ENCODE results near the gene PRR5.
"Not testable (repeated sequence)": the region's sequence is repeated elsewhere in the genome, so short reads cannot be mapped to it uniquely, and the experiment has no call there.

PRR5 gene

DNA sequence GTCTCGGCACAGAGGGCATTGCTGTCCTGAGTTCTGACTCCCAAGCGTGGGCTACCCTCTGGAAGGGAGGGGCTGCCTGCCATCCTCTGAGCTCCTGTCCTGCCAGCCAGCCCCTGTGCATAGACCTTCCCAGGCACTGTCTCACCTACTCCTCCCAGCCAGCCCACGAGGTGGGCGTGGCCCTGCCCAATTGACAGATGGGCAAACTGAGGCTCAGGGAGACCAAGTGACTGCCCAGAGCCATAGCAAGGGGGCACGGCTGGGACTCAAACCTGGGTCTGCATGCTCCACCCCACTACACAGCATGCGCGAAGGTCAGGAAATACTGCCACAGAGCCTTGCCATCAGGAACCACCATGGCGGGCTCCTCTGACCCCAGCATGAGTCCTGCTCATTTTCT is 29.4 kb upstream of the PRR5 start:
- in situ Hi-C loops (cut with HindIII; ENCODE audit: low sequenced_read_pairs): no loop called here

DNA sequence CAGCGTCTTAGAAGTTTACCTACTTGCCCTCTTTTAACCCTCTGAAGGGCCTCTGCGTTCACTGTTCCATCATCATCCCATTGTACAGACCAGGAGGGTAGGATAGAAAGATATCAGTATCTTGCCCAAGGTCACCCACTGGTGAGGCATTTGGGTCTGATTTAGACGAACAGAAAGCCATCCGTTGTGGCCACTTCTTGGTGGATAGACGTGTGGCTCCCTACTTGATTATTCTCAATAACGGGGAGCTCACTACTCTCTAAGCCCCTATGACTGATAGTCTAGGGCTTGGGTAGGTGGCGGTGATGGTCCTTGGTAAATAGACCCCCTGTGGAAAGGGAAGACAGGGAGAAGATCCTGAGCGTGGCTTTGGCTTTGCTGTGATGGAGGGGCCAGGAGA is 28.6 kb upstream of the PRR5 start:
- in situ Hi-C loops (cut with HindIII; ENCODE audit: low sequenced_read_pairs): no loop called here

DNA sequence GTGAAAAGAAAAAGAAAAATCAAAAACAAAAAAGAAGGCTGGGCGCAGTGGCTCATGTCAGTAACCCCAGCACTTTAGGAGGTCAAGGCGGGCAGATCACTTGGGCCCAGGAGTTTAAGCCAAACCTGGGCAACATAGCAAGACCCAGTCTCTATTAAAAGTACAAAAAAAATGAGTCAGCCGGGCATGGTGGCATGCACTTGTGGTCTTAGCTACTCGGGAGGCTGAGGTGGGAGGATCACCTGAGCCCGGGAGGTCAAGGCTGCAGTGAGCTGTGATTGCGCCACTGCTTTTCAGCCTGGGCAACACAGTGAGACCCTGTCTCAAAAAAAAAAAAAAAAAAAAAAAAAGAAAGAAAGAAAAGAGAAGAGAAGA is 26.0 kb upstream of the PRR5 start:
- in situ Hi-C loops (cut with HindIII; ENCODE audit: low sequenced_read_pairs): not testable (repeated sequence)

- in situ Hi-C loops (cut with HindIII; ENCODE audit: low sequenced_read_pairs): no loop called here
Observed at GRCh38 chr22:44676441-44677352, 25.3 kb upstream of the PRR5 start.

DNA sequence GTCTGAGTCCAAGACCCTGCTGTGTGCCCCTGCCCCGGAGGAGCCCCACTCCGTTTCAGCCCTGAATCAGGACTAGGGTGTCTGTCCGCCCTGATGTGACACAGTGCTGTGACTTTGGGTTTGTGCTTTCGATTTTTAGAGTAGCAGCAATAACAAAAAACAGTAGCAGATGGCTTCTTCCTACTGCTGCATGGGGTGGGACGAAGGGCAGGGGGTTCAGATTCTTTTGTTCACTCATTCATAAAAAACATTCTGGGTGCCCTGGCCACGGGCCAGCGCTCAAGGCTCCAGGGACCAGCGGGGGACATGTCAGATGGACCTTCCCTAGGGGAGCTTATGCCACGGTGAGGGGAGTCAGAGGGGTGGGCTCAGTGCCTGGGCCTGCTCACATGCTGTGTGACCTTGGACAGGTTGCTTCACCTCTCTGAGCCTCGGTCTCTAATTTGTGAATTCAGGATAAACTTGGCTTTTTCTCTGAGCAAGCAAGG is 24.6 kb upstream of the PRR5 start:
- in situ Hi-C loops (cut with HindIII; ENCODE audit: low sequenced_read_pairs): no loop called here

- in situ Hi-C loops (cut with HindIII; ENCODE audit: low sequenced_read_pairs): no loop called here
Observed at GRCh38 chr22:44677871-44678555, 24.0 kb upstream of the PRR5 start.

DNA sequence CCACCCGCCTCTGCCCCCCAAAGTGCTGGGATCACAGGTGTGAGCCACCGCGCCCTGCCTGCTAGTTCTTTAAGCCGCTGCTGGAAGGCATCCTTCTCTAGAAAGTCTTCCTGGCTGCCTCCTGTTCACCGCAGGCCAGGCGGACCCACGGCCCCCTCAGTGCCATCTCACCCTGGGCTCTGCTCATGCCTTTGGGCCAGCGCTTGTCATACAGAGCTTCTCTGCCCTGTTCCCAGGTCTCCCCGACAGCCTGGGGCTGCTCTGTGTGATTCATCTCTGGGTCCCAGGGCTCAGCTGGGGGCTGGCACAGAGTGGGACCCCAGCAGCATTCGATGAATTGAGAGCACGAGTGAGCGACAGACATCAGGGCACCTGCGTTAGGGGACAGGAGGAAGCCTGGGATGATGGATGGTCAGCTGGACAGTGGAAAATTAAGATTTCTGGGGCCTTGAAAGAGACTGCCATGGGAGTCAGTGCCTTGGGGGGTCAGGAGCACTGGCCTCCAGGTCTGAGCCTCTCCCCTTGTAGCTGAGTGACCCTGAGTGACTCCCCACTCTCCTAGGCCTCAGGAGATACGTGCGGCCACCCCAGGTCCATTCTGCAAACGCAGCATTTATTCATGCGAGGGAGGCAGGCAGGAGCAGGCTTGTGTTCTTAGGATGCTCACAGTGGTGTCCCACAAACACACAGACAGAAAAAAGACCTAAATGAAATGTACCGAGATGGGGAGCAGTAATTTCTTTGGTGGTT is 23.3 kb upstream of the PRR5 start:
- in situ Hi-C loops (cut with HindIII; ENCODE audit: low sequenced_read_pairs): no loop called here

DNA sequence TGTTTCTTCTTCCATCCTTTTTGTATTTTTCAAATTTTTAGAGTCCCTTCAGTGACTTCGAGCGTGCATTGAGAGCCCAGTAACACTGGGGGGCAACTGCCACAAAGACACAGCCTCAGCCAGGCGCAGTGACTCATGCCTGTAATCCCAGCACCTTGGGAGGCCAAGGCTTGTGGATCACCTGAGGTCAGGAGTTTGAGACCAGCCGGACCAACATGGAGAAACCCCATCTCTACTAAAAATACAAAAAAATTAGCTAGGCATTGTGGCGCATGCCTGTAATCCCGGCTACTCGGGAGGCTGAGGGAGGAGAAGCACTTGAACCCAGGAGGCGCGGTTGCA is 22.7 kb upstream of the PRR5 start:
- in situ Hi-C loops (cut with HindIII; ENCODE audit: low sequenced_read_pairs): not testable (repeated sequence)

GRCh38 chr22:44680058-44680457 is 21.9 kb upstream of the PRR5 start:
- in situ Hi-C loops (cut with HindIII; ENCODE audit: low sequenced_read_pairs): no loop called here

DNA sequence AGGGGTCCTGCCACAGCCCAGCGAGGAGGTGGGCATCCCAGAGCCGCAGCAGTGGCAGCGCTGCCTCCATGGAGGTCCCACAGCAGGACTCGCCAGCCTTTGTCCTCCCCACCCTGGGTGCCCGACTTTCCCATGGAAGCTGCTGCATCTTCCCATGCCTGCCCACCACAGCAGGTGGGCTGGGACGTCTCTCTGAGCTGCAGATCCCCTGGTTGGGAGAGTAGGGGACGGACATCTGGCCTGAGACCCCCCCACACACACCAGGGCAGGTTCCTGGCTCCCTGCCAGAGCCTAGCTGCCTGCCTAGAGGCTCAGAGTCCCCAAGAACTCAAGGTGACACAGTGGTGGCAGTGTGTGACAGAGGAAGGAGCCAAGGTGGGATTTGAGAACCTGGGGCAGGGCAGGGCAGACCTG is 21.5 kb upstream of the PRR5 start:
- in situ Hi-C loops (cut with HindIII; ENCODE audit: low sequenced_read_pairs): no loop called here

GRCh38 chr22:44682556-44683168 is 19.3 kb upstream of the PRR5 start:
- in situ Hi-C loops (cut with HindIII; ENCODE audit: low sequenced_read_pairs): no loop called here

DNA sequence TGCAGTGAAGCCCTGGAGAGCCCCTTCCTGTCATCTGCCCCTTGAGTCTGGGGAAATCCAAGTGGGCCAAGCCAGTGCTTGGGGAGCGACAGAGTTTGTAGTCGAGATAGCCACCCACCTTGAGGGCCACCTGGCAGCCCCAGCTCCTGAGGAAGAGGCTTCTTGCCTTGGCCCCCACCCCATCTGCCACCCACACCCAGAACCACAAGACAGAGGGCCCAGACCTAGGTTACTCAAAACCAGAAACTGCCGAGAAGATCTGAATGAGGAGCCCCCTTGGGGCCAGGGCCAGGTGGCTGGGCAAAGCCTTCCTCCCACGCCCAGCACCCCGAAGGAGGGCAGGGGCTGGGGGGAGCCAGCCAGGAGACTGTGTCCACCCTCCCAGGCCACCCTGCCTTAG is 18.8 kb upstream of the PRR5 start:
- in situ Hi-C loops (cut with HindIII; ENCODE audit: low sequenced_read_pairs): no loop called here

GRCh38 chr22:44683881-44684280 is 18.1 kb upstream of the PRR5 start:
- in situ Hi-C loops (cut with HindIII; ENCODE audit: low sequenced_read_pairs): no loop called here

DNA sequence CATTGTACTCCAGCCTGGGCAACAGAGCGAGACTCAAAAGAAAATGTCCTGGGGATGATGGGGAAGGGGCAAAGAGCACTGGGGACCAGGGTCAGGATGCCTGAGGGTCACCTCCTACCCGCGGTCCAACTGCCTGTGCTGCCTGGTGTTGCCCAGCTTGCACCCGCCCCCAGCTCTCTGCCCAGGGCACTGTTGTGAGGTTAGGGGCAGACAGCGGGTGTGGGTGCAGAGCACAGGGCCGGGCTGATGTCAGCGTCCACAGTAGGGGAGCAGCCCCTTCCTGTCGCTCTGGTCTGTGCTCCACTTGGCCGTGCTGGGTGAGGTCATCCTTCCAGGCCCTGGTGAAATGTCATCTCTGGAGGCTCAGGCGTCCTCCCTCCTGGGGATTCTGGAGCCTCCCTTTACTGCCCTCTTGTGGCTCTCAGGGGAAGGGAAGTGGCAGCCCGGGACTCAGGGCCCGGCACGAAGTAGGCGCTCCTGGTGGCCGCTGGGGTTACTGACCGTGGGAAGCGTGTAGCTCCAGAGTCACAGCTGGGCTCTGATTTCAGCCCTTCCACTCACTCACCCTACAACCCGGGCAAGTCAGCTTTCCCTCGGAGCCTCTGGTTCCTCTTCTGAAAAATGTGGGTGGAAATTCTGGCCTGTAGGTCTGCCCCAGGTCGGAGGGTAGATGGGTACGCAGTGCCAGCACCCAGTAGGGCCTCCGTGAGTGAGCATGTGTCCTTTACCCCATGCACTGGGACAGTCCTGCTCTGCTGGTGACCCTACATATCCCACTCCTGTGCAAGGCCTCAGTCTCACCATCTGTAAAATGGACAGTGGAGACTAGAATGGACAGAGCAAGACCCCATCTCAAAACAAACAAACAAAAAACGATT is 17.3 kb upstream of the PRR5 start:
- in situ Hi-C loops (cut with HindIII; ENCODE audit: low sequenced_read_pairs): no loop called here

- in situ Hi-C loops (cut with HindIII; ENCODE audit: low sequenced_read_pairs): no loop called here
Observed at GRCh38 chr22:44685384-44686056, 16.5 kb upstream of the PRR5 start.

DNA sequence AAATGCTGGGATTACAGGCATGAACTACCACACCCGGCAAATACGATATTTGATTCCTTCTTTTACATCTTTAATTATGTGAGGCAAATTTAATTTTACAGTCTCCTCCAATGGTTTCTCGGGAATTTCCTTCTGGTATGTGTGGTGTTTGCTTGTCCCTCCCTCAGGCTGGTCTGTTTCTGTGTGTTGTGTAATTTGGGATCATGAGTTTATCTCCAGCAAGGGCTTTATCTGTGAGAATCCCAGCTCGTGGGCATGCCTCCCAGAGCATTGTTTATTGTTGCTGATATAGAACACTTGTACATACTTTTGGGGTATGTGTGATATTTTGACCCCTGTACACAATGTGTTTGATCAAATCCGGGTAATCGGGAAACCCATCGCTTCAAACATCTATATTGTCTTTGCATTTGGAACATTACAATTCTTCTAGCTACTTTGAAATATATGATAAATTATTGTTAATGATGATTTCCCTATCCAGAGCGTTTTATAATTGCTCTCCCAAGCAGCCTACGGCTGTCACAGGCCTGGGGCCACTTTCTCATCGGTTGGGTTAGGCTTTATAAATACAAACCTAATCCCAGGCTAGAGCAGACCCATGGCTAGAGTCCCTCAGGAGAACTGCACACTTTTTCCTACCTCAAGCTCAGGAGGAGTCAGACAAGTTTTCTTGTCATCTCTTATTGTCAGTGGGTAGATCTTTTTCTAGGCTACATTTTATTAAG is 15.0 kb upstream of the PRR5 start:
- in situ Hi-C loops (cut with HindIII; ENCODE audit: low sequenced_read_pairs): no loop called here

DNA sequence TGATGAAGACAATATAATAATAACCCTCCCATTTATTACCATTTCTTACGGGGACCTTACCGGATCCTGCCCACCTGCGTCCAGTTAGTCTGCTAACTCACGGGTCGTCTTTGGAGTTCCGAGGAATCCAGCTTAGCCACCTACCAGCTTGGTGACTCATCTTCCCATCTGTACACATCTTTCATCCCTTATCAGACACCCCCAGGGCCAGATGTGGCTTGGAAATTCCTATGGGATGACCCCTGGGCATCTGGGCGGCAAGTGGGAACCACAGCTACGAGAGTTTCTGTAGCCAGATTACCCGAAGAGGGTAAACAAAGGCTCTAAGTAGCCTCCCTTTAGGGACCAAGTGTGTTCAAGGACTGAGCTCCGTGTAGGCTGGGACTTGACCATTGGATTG is 12.8 kb upstream of the PRR5 start:
- in situ Hi-C loops (cut with HindIII; ENCODE audit: low sequenced_read_pairs): no loop called here

DNA sequence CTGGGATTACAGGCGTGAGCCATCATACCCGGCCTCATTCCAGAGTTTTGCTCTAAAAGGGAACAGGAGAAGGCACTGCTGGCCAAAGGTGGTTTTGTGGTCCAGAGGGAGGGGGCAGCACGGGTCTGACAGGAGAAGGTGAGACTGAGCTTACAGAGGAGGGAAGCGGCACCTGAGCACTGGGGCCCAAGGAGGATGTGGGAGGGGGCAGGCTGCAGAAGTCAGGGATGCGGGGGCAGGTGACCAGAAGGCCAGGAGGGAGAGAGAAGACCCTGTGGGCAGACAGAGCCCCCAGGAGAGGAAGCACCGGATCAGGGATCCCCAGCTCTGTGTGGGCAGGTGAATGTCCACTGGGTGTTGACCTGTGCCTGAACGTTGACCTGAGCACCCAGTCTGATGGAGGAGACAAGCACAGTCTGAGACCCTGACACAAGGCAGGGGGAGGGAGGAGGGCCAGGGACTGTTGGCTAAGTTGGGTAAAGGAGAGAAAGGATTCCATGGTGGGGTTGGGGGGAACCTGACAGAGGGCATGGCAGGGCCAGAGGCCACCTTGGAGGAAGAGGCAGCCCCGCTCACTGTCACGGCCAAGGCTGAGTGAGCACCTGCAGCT is 12.0 kb upstream of the PRR5 start:
- in situ Hi-C loops (cut with HindIII; ENCODE audit: low sequenced_read_pairs): no loop called here

All from endothelial cell of hepatic sinusoid (primary cell).